Effector memory CD4-positive, alpha-beta T cell (primary cell): ENCODE measurements around the gene RASAL3.

Experiments
- DNase-seq, 3 donors: peaks; one replicate each; pipeline ENCODE4 v3.0.0-alpha.2; 2020
- H3K27ac ChIP-seq: 2 replicates; pipeline ENCODE4 v1.7.0; 2013; ENCODE audit warnings: mild to moderate bottlenecking, low read length, moderate library complexity; ENCODE audit not compliant: insufficient read depth, poor library complexity, severe bottlenecking
- H3K27me3 ChIP-seq: replicated peaks from 2 replicates; pipeline ENCODE4 v1.7.0; 2013; ENCODE audit warnings: mild to moderate bottlenecking, low read length; ENCODE audit not compliant: insufficient read depth, control insufficient read depth, poor library complexity, severe bottlenecking
- H3K36me3 ChIP-seq: 2 replicates; pipeline ENCODE4 v1.7.0; 2013; ENCODE audit warnings: mild to moderate bottlenecking, low read length, moderate library complexity; ENCODE audit not compliant: control insufficient read depth, insufficient read depth
- H3K4me1 ChIP-seq: 2 replicates; pipeline ENCODE4 v1.7.0; 2013; ENCODE audit warnings: low read length, mild to moderate bottlenecking; ENCODE audit not compliant: control insufficient read depth, insufficient read depth, poor library complexity, severe bottlenecking
- H3K4me3 ChIP-seq: 2 replicates; pipeline ENCODE4 v1.7.0; 2013; ENCODE audit warnings: low read length, low read depth, mild to moderate bottlenecking; ENCODE audit not compliant: insufficient read depth, poor library complexity, severe bottlenecking
- H3K9me3 ChIP-seq: 2 replicates; pipeline ENCODE4 v1.7.0; 2013; ENCODE audit warnings: mild to moderate bottlenecking, low read length, moderate library complexity; ENCODE audit not compliant: control insufficient read depth

The RASAL3 gene

DNA sequence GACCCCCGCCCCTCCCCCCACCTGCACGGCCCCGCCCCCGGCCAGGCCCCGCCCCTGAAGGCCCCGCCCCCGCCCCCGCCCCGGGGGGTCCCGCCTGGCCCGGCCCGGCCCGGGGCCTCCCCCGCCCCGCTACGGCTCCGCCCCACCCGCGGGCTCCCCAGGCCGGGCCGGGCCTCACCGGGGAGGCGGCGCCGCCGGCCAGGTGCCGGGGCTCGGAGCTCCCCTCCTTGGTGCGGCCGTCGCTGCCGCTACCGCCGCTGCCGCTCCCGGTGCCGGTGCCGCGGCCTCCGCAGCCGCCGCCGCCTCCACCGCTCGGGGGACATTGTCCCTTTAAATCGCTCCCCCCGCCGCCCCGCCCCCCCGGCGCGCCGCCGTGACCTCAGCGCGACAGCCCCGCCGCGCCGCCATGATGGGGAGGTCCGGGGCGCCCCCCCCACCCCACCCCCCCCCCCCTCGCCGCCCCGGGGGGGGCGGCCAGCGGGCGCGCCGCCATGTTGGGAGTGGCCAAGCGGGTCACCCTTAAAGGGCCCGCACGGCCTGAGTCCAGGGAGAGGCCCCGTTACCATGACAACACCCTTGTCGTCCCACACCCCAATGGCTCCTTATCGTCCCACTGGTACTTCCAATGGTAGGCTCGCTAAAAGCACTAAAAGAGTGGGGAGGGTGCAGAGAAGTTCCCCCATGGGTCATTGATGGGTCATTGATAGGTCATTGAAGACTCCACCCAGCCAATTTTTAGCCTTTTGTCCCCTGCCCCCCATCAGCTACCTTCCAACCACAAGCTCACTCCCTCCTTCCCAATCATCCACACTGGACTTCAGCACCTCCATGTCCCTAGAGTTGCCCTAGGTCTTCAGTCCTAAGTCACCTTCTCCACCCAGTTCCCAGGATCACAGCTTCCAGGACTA, 14.5 kb downstream of the RASAL3 start, which contains the start of gene WIZ:
Gene WIZ (minus strand): TSS at position 337 of the 908 bp plus-strand sequence. CDS start 1,649 bp downstream, outside the sequence.
- H3K27ac ChIP-seq, result peak within 1 kb of the TSS; percentile 53
- peaks cover 34% of the 10 kb centered on the region for H3K36me3 ChIP-seq
- H3K4me3 ChIP-seq, result peak within 1 kb of the TSS; percentile 44
- no peaks in the 10 kb centered on the region for H3K9me3 ChIP-seq
- no peaks in the 10 kb centered on the region for H3K27me3 ChIP-seq
- peaks cover 6% of the 10 kb centered on the region for H3K4me1 ChIP-seq
- DNase-seq, result peak; percentile 67 to 73 (median 70)

DNA sequence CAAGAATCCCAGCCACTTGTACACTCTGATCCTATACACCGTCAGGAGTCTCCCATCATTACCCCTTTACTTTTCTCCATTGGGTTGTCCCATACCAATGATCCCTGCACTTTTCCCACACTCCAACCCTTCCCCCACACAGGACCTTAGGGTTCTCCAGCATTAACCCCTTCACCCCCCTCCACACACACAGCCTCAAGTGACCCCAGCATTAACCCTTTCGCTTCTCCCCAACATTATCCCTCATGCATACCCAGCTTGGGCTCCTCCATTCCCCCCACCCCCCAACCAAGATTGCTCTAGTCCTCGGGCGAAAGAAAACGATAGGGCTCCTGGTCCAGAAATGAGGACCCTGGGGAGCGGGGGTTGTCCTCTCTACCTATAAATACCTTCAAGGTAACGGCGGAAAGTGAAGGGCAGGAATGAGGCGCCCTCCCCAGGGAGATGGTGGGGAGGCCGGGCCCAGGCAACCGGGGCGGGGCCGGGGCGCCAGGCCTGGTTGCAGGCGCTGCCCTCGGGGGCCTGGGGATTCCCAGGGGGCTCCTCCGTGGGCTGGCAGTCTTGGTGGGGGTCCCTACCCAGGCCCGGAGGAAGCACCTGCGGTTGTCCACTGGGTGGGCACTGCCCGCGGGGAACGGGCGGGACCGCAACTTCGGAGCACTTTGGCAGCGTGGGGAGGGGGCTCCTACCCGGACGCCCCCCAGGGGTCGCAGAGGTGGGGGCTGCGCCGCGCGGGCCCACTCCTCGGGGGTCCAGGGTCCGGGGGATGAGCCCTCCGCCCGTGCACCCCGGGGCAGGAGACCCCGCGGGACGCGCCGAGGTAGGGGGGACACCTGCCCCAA, 15.3 kb downstream of the RASAL3 start:
- Histone ChIP-seq H3K4me3 (peak overlapping the region; percentile 44), H3K27ac (peak overlapping the region; percentile 46), H3K36me3 (peaks cover 25% of the 10 kb centered on the region), H3K27me3 (no peaks in the 10 kb centered on the region), H3K9me3 (no peaks in the 10 kb centered on the region), H3K4me1 (peaks cover 6% of the 10 kb centered on the region)
- DNase-seq, result no peak

DNA sequence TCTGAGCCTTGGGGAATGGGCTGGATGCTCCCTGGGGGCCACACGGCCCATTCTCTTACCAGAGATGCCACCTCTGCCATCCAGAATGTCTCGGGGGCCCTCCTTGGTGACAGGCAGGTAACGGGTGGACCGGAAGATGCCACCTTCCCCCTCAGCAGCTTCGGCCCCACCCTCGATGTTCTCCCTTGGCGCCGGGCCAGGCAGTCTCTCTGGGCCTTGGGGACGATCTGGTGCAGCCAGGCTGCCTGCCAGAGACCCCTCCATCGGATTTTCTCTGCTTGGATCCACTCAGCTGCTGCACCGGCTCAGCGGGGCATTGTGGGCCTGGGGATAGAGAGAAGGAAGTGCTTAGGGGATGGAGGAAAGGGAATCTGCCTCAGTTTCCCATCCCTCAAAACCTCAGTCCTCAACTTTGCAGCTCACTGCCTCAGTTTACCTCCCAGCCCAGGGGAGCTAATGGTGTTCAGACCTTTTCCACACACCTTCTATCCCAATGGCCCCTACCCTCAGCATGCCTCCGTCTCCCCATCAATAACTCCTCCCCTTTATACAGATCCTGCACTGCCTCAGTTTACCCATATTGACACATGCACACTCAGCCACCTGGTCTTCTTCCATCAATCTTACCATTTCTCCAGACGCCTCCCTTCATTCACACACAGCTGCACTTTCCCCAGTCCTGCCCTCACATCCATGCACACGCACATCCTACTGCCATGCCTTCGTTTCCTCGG, 16.1 kb downstream of the RASAL3 start:
- no peak overlapping the region for H3K27ac ChIP-seq
- no peak overlapping the region for H3K4me3 ChIP-seq
- peaks cover 18% of the 10 kb centered on the region for H3K36me3 ChIP-seq
- peaks cover 6% of the 10 kb centered on the region for H3K4me1 ChIP-seq
- no peaks in the 10 kb centered on the region for H3K27me3 ChIP-seq
- H3K9me3 ChIP-seq, result no peaks in the 10 kb centered on the region
- no peak for DNase-seq

DNA sequence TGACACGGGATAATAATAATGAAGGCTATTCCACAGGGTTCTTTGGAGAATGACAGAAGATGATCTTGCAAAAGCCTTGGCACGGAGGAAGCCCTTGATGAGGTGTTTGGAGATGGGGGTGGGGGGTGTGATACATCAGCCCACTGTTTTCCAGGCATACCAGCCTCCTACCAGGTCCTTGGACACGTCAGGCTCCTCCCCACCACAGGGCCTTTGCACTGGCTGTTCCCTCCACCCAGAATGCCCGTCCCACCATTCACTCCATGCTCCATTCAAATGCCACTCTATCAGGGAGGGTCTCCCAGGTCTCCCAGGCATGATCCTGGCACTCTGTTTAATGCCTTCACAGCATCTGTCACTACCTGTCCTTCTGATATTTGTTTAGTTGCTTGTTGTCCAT, 17.3 kb downstream of the RASAL3 start:
- Histone ChIP-seq H3K27me3 (no peaks in the 10 kb centered on the region), H3K27ac (no peak overlapping the region), H3K9me3 (no peaks in the 10 kb centered on the region), H3K4me3 (no peak overlapping the region), H3K36me3 (peaks cover 8% of the 10 kb centered on the region), H3K4me1 (peaks cover 6% of the 10 kb centered on the region)
- DNase-seq, result no peak

DNA sequence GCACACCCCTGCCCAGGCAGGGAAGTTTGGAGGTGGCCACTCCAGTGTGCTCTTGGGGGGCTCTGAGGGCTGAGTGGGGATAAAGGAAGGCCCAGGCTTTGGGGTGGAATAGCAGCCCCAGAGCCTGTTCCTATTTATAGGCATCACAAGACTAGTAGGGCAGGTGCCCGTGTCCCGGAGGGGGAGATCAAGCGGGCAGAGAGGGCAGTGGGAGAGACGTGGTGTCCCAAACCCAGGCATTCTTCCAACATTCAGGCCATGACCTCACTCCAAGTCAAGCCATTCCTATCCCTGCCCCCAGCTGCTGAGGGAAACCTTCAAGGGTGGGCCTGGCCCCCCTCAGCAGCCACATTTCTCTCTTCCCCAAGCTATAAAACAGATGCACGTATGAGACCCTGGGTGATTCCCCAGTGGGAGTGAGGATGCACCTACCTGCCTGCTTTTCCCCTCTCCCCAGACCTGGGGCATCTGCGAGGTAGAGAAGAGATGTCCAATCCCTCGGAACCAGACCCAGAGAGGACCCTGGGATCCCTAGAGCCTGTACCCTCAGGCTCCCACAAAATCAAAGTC, 18.5 kb downstream of the RASAL3 start:
- no peaks in the 10 kb centered on the region for H3K36me3 ChIP-seq
- H3K4me3 ChIP-seq, result no peak overlapping the region
- DNase-seq, result no peak
- H3K4me1 ChIP-seq, result peaks cover 6% of the 10 kb centered on the region
- no peak overlapping the region for H3K27ac ChIP-seq
- H3K27me3 ChIP-seq, result no peaks in the 10 kb centered on the region
- H3K9me3 ChIP-seq, result no peaks in the 10 kb centered on the region

DNA sequence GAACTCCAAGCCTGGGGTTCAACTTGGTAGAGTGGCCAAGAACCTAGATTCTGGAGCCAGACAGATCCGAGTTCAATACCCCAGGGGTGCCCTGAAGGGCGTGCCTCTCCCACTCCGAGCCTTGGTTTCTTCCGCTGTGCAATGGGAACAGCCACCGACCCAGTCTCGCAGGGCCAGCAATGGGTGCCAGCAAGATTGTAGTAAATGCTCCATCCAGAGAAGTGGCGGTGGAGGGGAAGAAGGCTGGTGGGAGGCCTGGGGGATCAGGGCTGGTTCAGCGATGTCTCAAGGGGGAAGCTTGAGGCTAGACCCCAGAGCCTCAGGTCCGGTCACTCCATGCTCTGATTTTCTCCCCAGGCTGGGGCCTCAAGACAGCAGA, 19.1 kb downstream of the RASAL3 start:
- Histone ChIP-seq H3K4me3 (no peak overlapping the region), H3K27me3 (no peaks in the 10 kb centered on the region), H3K4me1 (peaks cover 6% of the 10 kb centered on the region), H3K9me3 (no peaks in the 10 kb centered on the region), H3K27ac (no peak overlapping the region), H3K36me3 (no peaks in the 10 kb centered on the region)
- no peak for DNase-seq

DNA sequence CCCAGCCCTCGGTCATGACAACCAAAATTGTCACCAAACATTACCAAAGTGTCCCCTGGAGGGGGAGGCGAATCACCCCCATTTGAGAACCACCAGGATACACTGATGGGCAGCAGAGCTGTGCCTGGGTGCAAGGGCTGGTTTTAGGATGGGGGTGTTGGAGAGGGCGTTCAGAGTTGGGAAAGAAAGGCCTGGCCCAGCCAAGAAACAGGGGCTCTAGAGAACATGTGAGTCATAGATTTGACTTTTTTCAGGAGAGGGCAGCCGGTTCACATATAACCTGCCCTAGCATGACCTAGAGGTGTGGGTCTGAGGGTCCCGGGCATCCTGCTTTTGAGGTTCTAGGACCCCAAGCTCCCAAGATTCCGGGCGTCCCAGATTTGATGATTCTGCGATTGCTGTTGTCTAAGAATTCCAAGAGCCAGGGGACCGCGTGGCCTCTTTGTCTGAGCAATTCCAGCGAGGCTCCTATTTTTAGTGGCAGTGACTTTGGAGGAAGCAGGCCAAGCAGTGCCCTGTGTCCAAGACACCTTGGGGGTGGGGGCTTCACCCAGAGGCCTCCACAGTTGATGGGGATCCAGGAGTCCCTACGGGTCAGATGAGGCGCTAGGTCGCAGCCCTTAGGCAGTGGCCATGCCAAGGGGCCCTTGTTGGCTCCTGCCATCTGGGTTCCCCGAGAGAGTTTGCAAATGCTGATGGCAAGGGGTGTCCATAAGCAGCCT, 19.7 kb downstream of the RASAL3 start:
- Histone ChIP-seq H3K4me3 (no peak overlapping the region), H3K27ac (no peak overlapping the region), H3K36me3 (no peaks in the 10 kb centered on the region), H3K9me3 (no peaks in the 10 kb centered on the region), H3K27me3 (no peaks in the 10 kb centered on the region), H3K4me1 (peaks cover 6% of the 10 kb centered on the region)
- no peak for DNase-seq

DNA sequence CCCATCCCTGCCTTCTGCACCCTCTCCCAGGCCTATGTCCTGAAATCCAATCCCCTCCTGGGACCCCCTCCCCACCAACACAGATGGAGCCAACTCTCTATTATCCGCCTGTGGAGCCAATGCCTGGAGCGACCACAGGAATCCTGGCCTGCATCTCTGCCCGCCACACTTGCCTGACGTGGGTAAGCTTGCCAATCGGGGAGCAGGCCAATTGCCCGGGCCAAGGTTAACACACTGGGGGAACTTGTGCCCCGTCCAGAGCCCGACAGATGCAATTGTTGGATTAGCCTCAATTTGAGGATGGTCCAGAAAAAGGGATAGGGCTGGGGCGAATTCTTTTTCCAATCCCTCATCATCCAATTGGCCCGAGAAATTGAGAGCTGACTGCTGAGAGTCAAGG, 20.5 kb downstream of the RASAL3 start:
- H3K4me1 ChIP-seq, result peaks cover 1% of the 10 kb centered on the region
- H3K27ac ChIP-seq, result no peak overlapping the region
- H3K27me3 ChIP-seq, result no peaks in the 10 kb centered on the region
- no peak for DNase-seq
- H3K36me3 ChIP-seq, result no peaks in the 10 kb centered on the region
- H3K4me3 ChIP-seq, result no peak overlapping the region
- H3K9me3 ChIP-seq, result no peaks in the 10 kb centered on the region

DNA sequence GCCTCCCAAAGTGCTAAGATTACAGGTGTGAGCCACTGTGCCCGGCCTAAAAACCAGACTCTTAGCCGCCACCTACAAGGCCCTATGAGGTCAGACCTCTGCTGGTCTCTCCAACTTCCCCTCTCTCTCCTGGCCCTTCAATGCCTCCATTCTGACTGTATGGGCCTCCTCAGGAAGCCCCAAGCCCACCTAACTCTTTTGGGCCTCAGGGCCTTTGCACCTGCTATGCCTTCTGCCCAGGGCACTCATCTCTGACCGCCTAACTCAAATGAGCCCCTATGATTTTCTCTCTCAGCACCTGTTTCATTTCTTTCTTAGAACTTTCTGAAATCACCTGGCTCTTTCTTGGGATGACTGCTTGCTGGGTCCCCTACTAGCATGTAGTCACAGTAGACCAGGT, 21.0 kb downstream of the RASAL3 start:
- Histone ChIP-seq H3K4me1 (no peaks in the 10 kb centered on the region), H3K27me3 (no peaks in the 10 kb centered on the region), H3K4me3 (no peak overlapping the region), H3K9me3 (no peaks in the 10 kb centered on the region), H3K36me3 (no peaks in the 10 kb centered on the region), H3K27ac (no peak overlapping the region)
- no peak for DNase-seq
